IPS-18a (cell line): ENCODE measurements around the gene SLF2.

Experiments
- H3K27ac ChIP-seq: one replicate; pipeline ENCODE4 v1.5.1; 2013; ENCODE audit warnings: low read length
- H3K27me3 ChIP-seq: one replicate; pipeline ENCODE4 v1.6.1; 2013; ENCODE audit warnings: mild to moderate bottlenecking, low read length; ENCODE audit not compliant: control insufficient read depth, insufficient read depth
- H3K36me3 ChIP-seq: one replicate; pipeline ENCODE4 v1.6.1; 2013; ENCODE audit warnings: low read depth, low read length; ENCODE audit not compliant: control insufficient read depth
- H3K4me1 ChIP-seq: one replicate; pipeline ENCODE4 v1.6.1; 2013; ENCODE audit warnings: low read depth, low read length; ENCODE audit not compliant: control insufficient read depth
- H3K4me3 ChIP-seq: one replicate; pipeline ENCODE4 v1.5.1; 2013; ENCODE audit warnings: low read length
- H3K9ac ChIP-seq: one replicate; pipeline ENCODE4 v1.6.1; 2013; ENCODE audit warnings: mild to moderate bottlenecking, low read length, moderate library complexity
- H3K9me3 ChIP-seq: one replicate; pipeline ENCODE4 v1.6.1; 2013; ENCODE audit warnings: low read depth, low read length; ENCODE audit not compliant: control insufficient read depth

SLF2 gene

DNA sequence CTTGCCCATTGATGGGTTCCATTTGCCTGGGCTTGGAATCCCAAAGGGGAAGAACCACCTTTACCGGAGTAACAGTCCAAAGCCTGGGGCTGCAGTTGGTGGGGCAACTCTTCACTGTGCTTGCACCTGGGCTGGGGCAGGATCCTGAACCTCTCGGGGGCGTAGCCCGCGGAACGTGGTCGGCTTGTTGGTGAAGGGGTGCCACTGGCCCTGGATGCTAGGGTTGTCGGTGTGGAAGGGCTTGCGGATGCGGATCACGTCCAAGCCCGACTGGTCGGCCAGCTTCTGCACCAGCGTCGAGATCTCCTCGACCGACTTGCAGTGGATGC lies 73.8 kb downstream of the SLF2 start:
- Histone ChIP-seq H3K27me3 (no peaks in the 10 kb centered on the region), H3K4me1 (peaks cover 4% of the 10 kb centered on the region), H3K27ac (no peak overlapping the region), H3K4me3 (peak overlapping the region; percentile 99), H3K9ac (peak overlapping the region; percentile 96), H3K9me3 (no peaks in the 10 kb centered on the region), H3K36me3 (peaks cover 33% of the 10 kb centered on the region)

DNA sequence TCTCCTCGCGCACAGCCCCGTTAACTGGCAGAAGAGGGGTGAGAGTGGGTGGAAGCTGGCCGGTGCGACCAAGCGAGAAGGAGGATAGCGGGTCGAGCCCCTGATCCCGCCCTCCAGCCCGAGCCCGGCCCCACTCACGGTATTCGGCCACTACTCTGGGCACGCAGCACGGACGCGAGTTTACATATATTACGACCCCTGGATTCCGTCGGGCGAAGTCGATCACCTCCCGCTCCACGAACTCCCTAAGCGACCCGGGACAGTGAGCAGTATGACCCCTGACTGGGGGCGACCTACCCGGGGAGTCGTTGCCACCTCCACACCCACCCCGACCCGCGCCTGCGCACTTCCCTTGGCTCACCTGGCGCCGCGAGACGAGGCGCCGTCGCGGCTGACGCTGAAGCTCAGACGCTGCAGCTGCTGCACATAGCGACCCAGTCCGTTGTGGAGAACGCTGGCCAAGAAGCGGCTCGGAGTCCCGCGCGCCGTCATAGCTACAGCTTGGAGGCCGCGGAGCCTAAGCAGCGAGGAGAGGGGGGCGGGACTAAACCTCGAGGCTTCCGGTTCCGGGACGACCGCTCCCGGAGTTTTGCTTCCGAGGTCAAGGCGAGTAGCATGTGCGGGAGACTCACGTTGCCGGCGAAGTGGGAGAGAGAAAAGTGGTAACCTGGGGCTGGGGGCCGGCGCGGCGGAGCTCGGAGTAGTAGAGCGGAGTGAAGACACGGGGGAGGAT lies 74.4 kb downstream of the SLF2 start, which contains the start of the genes MRPL43 and TWNK:
Gene MRPL43 (minus strand): TSS at position 546 of the 733 bp plus-strand sequence. CDS start 54 bp downstream, at position 492.
Gene TWNK (plus strand): TSS at position 592 of the 733 bp plus-strand sequence. CDS start 668 bp downstream, outside the sequence.
- Histone ChIP-seq H3K27ac (peak within 1 kb of the TSS; percentile 73), H3K9ac (peak within 1 kb of the TSS; percentile 96), H3K36me3 (peaks cover 31% of the 10 kb centered on the region)

DNA sequence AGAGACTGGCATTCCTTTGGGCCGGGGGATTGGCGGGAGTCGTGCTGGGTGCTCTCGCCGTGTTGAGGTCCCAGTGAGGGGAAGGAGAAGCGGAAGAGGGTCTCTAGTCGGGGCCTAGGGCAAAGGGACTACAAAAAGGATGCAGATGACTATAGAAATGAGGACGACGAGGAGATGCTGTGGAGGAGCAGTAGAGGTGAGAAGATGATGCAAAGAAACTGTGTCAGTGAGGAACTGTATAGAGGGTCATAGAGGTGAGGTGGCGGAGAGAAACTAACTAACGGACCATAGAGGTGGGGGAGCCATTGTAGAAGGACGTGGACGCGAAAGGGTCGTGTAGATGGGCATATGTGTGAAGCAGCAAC lies 74.9 kb downstream of the SLF2 start:
- Histone ChIP-seq H3K4me3 (peak overlapping the region; percentile 99), H3K27me3 (no peaks in the 10 kb centered on the region), H3K27ac (peak overlapping the region; percentile 73), H3K4me1 (peaks cover 4% of the 10 kb centered on the region), H3K9ac (peak overlapping the region; percentile 96), H3K36me3 (peaks cover 28% of the 10 kb centered on the region), H3K9me3 (no peaks in the 10 kb centered on the region)

More for the DNA sequence above, 74.4 kb downstream of the SLF2 start, which contains the start of the genes MRPL43 and TWNK:
- Histone ChIP-seq H3K9me3 (no peaks in the 10 kb centered on the region), H3K4me1 (peaks cover 4% of the 10 kb centered on the region), H3K4me3 (peak within 1 kb of the TSS; percentile 99), H3K27me3 (no peaks in the 10 kb centered on the region)

DNA sequence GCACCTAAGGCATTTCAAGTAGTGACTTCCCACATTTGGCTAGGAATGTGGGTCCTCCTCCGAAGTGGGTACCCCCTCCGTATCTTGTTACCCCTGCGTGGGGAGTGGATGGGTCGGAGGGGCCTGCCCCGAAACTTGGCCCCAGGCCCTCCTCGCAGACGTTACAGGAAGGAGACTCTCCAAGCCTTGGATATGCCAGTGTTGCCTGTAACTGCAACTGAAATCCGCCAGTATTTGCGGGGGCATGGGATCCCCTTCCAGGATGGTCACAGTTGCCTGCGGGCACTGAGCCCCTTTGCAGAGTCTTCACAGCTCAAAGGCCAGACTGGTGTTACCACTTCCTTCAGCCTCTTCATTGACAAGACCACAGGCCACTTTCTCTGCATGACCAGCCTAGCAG lies 75.4 kb downstream of the SLF2 start:
- peak overlapping the region; percentile 99 for H3K4me3 ChIP-seq
- H3K27ac ChIP-seq = no peak overlapping the region
- H3K9me3 ChIP-seq = no peaks in the 10 kb centered on the region
- H3K9ac ChIP-seq = peak overlapping the region; percentile 96
- peaks cover 33% of the 10 kb centered on the region for H3K36me3 ChIP-seq
- H3K27me3 ChIP-seq = no peaks in the 10 kb centered on the region
- H3K4me1 ChIP-seq = peaks cover 4% of the 10 kb centered on the region

GRCh38 chr10:100989088-100989487 lies 76.3 kb downstream of the SLF2 start:
- no peaks in the 10 kb centered on the region for H3K9me3 ChIP-seq
- H3K9ac ChIP-seq = no peak overlapping the region
- no peak overlapping the region for H3K27ac ChIP-seq
- peaks cover 4% of the 10 kb centered on the region for H3K4me1 ChIP-seq
- H3K4me3 ChIP-seq = no peak overlapping the region
- peaks cover 41% of the 10 kb centered on the region for H3K36me3 ChIP-seq
- no peaks in the 10 kb centered on the region for H3K27me3 ChIP-seq

- H3K36me3 ChIP-seq = peaks cover 44% of the 10 kb centered on the region
- no peak overlapping the region for H3K9ac ChIP-seq
- H3K9me3 ChIP-seq = no peaks in the 10 kb centered on the region
- H3K27me3 ChIP-seq = no peaks in the 10 kb centered on the region
- H3K4me1 ChIP-seq = peaks cover 12% of the 10 kb centered on the region
- H3K4me3 ChIP-seq = no peak overlapping the region
- no peak overlapping the region for H3K27ac ChIP-seq
These were observed 81.4 kb downstream of the SLF2 start for GRCh38 chr10:100993986-100994708.

GRCh38 chr10:100995181-100995580 lies 82.4 kb downstream of the SLF2 start:
- H3K27ac ChIP-seq = no peak overlapping the region
- H3K9ac ChIP-seq = no peak overlapping the region
- H3K27me3 ChIP-seq = no peaks in the 10 kb centered on the region
- no peak overlapping the region for H3K4me3 ChIP-seq
- H3K4me1 ChIP-seq = peaks cover 12% of the 10 kb centered on the region
- H3K36me3 ChIP-seq = peaks cover 35% of the 10 kb centered on the region
- no peaks in the 10 kb centered on the region for H3K9me3 ChIP-seq

- Histone ChIP-seq H3K9me3 (no peaks in the 10 kb centered on the region), H3K9ac (peak overlapping the region; percentile 85), H3K36me3 (peaks cover 21% of the 10 kb centered on the region), H3K4me3 (peak overlapping the region; percentile 78), H3K4me1 (peaks cover 21% of the 10 kb centered on the region), H3K27me3 (no peaks in the 10 kb centered on the region), H3K27ac (peak overlapping the region; percentile 21)
These were observed 84.1 kb downstream of the SLF2 start for GRCh38 chr10:100996678-100997359.

DNA sequence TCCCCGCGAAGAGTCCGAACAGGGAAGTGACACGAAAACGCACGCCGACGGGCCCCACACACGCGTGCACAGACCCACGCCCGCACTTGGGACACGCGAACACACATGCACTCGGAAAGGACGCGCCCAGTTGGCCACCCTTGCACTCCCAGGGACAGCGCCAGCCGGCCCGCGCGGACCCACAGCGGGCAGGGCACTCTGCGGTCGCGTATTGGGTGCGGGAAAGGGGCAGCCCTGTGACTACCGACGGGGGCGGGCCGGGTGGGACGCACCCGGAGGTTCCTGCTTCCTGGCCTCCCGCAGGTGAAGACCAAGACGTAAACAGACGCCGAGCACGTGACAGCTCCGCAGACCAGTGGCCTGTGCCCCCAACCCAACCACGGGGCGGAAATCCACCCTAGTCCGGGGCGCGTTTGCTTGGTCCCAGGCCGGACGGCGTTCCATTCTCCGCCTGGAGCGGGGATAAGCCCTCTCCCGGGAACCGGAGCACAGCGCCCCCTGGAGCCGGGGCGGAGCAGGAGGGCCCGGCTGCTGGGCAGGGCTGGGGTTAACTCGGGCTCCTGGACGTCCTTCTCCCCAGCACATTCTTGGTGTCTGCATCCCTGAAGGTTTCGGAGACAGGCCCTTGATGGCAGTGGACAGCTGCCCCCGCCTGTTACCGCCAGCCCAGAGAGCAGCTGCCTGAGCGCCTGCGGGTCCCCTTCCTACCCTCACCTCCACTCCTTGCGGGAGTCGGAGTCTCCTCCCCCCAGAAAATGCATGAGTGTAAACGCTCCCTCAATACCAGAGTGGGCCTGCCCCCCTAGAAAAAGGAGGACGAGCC lies 84.8 kb downstream of the SLF2 start:
- Histone ChIP-seq H3K27me3 (no peaks in the 10 kb centered on the region), H3K4me3 (peak overlapping the region; percentile 78), H3K36me3 (peaks cover 22% of the 10 kb centered on the region), H3K9me3 (no peaks in the 10 kb centered on the region), H3K9ac (peak overlapping the region; percentile 85), H3K27ac (peak overlapping the region; percentile 21), H3K4me1 (peaks cover 21% of the 10 kb centered on the region)

DNA sequence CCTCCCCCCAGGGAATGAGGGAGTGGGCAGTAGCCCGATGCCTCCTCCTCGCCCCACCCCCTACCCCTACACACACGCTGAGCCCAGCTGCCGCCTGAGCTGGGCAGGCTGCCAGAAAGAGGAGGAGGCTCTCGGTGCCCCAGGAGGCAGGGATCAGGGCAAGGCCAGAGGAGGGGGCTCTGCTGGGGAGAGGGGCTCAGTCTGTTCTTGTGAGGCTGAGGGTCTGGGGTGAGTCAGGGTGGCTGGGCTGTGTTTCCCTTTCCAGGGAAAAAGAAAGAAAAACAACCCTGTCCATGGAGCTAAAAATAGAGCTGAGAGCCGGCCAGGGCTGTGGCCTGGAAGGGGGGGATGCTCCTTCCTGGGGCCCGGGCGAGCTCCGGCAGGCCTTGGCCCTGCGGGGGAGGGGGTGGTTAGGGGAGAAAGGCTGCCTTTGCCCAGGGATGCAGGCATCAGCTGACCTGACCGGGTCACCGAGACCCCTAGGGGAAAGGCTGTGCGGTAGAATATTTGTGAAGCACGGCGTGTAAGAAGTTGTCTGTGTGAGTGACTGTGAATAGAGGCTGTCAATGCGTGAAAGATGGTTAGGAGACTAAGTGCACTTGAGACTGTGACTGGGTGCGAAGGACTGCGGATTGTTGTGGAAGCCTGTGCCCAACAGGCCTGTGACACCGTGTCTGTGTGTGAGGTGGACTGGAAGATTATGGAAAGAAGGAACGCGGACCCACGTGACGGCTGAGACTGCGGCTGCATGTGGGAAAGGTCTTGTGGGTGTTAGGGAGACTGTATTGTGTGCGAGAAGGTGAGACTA lies 85.6 kb downstream of the SLF2 start:
- peak overlapping the region; percentile 78 for H3K4me3 ChIP-seq
- H3K27ac ChIP-seq = peak overlapping the region; percentile 44
- H3K27me3 ChIP-seq = no peaks in the 10 kb centered on the region
- peak overlapping the region; percentile 85 for H3K9ac ChIP-seq
- H3K36me3 ChIP-seq = peaks cover 23% of the 10 kb centered on the region
- H3K9me3 ChIP-seq = no peaks in the 10 kb centered on the region
- peaks cover 21% of the 10 kb centered on the region for H3K4me1 ChIP-seq
